IPS-20b (cell line): ENCODE results near the gene PALLD.

Experiments used
- H3K27ac ChIP-seq: one replicate; pipeline ENCODE4 v1.5.1; 2013; ENCODE audit warnings: low read length
- H3K27me3 ChIP-seq: 2 replicates; pipeline ENCODE4 v1.6.1; 2013; ENCODE audit warnings: mild to moderate bottlenecking, low read length, inconsistent platforms; ENCODE audit not compliant: insufficient read depth
- H3K36me3 ChIP-seq: 2 replicates; pipeline ENCODE4 v1.6.1; 2013; ENCODE audit warnings: low read depth, mild to moderate bottlenecking, inconsistent platforms, low read length, moderate library complexity; ENCODE audit not compliant: insufficient read depth
- H3K4me1 ChIP-seq: 2 replicates; pipeline ENCODE4 v1.6.1; 2013; ENCODE audit warnings: mild to moderate bottlenecking, control low read depth, inconsistent platforms, low read length, moderate library complexity; ENCODE audit not compliant: insufficient read depth
- H3K4me3 ChIP-seq: 2 replicates; pipeline ENCODE4 v1.5.1; 2013; ENCODE audit warnings: mild to moderate bottlenecking, low read length, inconsistent platforms
- H3K9ac ChIP-seq: 2 replicates; pipeline ENCODE4 v1.6.1; 2013; ENCODE audit warnings: low read depth, mild to moderate bottlenecking, inconsistent platforms, low read length, moderate library complexity
- H3K9me3 ChIP-seq: 2 replicates; pipeline ENCODE4 v1.6.1; 2013; ENCODE audit warnings: mild to moderate bottlenecking, low read depth, low read length, inconsistent platforms; ENCODE audit not compliant: insufficient read depth

The PALLD gene

DNA sequence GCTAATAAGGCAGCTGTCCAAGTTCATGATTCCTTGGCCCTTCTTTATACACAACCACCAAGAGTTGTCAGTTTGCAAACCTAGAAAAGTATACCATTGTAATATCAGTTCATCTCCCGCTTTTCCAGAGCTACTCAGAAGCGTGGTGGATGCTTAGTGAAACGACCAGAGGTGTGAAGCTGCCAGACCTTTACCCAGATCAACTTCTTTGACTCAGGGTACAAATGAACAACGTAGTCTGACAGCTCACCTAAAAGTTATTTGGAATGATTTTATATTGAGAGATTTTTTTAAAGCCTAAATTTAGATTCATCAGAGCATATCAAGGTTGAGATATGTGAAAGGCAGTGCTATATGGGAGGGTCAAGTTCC is 343.5 kb downstream of the PALLD start:
- peak overlapping the region; percentile 13 for H3K27ac ChIP-seq

DNA sequence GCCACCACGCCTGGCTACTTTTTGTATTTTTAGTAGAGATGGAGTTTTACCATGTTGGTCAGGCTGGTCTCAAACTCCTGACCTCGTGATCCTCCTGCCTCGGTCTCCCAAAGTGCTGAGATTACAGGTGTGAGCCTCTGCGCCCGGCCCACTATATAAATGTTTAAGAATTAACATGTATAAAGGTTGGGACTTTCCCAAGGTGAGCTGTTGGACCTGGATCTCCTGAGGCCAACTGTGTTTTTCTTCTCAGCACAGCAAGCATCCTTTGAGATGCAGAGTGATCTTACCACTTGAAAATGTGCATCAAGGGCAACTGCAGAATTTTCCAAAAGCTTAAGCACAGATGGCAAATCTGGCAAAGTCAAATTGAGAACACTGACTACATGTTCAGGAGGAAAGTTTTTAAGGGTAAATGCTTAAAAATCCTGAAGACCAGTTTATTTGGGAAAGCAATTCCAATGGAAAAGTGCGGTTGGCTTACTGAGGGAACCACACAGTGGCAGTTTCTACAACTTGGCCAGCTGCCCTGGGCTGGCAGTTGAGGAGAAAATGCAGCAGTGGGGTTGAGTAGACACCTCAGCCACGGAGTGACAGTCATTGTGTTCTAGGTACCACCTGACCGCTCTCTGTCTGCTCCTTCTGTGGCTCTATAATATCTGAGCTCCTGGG is 344.3 kb downstream of the PALLD start:
- Histone ChIP-seq H3K27ac (peak overlapping the region; percentile 4), H3K9me3 (no peaks in the 10 kb centered on the region), H3K9ac (peak overlapping the region; percentile 36; the same call in 1 of the 2 replicates), H3K4me1 (peaks cover 54% of the 10 kb centered on the region), H3K36me3 (peaks cover 13% of the 10 kb centered on the region; the same call in 1 of the 2 replicates), H3K4me3 (peak overlapping the region; percentile 43; the same call in 1 of the 2 replicates), H3K27me3 (no peaks in the 10 kb centered on the region)

More for the DNA sequence above, 343.5 kb downstream of the PALLD start:
- H3K27me3 ChIP-seq, result no peaks in the 10 kb centered on the region
- H3K36me3 ChIP-seq, result peaks cover 13% of the 10 kb centered on the region; the same call in 1 of the 2 replicates
- H3K4me3 ChIP-seq, result no peak overlapping the region
- H3K4me1 ChIP-seq, result peaks cover 46% of the 10 kb centered on the region
- no peaks in the 10 kb centered on the region for H3K9me3 ChIP-seq
- no peak overlapping the region; the same call in 1 of the 2 replicates for H3K9ac ChIP-seq

DNA sequence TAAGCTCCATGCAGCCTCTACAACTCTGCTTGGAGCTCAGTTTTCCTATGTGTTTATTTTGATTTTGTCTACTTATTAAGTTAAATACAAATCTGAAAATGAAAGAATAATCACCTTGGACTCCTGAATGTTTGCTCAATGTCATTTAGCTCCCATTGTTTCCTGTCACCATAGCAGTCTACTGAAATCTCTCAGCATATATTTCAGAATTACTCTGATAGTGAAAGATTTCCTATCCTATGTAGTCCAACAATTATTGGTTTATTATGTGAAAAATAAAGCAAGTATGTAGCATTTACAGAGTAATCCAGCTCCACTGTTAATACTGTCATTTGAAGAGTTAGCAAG is 344.8 kb downstream of the PALLD start:
- Histone ChIP-seq H3K4me1 (peaks cover 59% of the 10 kb centered on the region), H3K9me3 (no peaks in the 10 kb centered on the region), H3K9ac (peak overlapping the region; percentile 36; the same call in 1 of the 2 replicates), H3K36me3 (peaks cover 13% of the 10 kb centered on the region; the same call in 1 of the 2 replicates), H3K27me3 (no peaks in the 10 kb centered on the region), H3K27ac (peak overlapping the region; percentile 4), H3K4me3 (peak overlapping the region; percentile 43; the same call in 1 of the 2 replicates)

DNA sequence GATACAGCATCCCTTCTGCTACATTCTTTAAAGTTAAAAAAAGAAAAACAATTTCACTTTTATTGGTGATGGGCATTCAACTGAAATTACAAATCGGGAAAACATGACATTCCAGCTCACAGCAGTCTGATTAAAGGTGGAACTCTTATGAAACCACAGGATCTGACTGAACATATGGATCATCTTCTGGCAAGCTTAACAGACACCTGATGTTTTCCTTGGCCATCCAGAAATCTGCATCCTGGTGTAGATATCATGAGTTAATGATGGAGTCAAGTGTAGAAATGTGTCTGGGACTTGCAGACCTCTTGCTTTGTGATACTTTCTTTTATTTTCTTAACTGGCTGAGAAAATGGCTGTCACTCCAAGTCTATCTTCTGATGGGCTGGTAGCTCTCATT is 345.3 kb downstream of the PALLD start:
- H3K9ac ChIP-seq, result no peak overlapping the region; the same call in 1 of the 2 replicates
- no peak overlapping the region for H3K4me3 ChIP-seq
- peaks cover 64% of the 10 kb centered on the region for H3K4me1 ChIP-seq
- peak overlapping the region; percentile 4 for H3K27ac ChIP-seq
- H3K9me3 ChIP-seq, result no peaks in the 10 kb centered on the region
- peaks cover 13% of the 10 kb centered on the region; the same call in 1 of the 2 replicates for H3K36me3 ChIP-seq
- no peaks in the 10 kb centered on the region for H3K27me3 ChIP-seq

DNA sequence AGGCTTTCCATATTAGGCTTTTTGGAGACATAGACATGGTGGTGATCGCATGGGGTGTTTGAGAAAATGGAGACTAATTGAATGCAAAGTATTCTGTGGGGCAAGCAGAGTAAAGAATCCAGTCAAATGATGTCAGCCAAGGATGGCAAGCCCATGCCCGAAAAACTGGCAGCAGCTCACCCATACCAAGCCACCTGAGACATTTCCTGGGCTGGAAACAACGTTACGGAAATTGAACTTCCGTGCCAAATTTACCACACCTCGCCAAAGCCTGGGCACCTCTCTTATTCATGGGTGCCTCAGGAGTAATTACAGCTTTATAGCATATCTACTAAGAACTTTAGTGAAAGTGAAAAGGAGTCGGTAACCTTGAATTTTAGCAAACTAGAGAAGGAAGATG is 346.8 kb downstream of the PALLD start:
- Histone ChIP-seq H3K27ac (no peak overlapping the region), H3K36me3 (peaks cover 8% of the 10 kb centered on the region; the same call in 1 of the 2 replicates), H3K4me1 (peaks cover 76% of the 10 kb centered on the region), H3K9me3 (no peaks in the 10 kb centered on the region), H3K9ac (no peak overlapping the region), H3K4me3 (no peak overlapping the region), H3K27me3 (no peaks in the 10 kb centered on the region)

DNA sequence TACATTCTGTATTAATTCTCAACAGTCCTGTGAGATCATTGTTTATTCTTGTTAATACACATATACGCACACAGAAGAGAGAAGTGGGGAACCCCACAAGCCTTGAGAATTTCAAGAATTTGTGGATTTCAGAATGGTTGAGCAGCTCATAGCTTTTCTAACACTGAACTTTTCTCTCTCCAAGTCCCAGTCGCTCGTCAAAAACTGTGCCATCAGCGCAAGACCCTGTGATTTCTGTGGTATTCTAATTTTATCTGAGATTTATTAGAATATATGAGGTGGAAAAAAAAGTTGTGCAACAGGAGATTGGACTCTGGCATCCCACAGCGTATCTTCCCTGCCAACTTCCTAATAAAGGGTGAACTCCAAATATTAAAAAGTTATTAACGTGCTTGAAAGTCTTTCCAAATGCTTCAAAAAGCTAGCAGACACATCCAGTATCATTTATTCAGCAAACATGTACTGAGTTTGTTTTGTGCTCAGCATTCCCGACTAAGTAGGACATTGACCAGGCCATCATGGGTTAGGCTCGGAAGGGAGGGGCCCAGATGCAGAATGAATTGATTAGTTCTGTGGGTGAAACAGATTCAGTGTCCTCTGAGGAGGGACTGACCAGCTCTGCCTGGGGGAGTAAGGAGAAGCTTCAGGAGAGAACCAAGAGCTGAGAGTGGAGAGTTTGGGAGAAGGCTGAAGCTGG is 347.6 kb downstream of the PALLD start:
- no peaks in the 10 kb centered on the region for H3K9me3 ChIP-seq
- peaks cover 84% of the 10 kb centered on the region for H3K4me1 ChIP-seq
- H3K27ac ChIP-seq, result no peak overlapping the region
- no peaks in the 10 kb centered on the region for H3K27me3 ChIP-seq
- no peak overlapping the region for H3K4me3 ChIP-seq
- H3K9ac ChIP-seq, result no peak overlapping the region
- peaks cover 8% of the 10 kb centered on the region; the same call in 1 of the 2 replicates for H3K36me3 ChIP-seq

DNA sequence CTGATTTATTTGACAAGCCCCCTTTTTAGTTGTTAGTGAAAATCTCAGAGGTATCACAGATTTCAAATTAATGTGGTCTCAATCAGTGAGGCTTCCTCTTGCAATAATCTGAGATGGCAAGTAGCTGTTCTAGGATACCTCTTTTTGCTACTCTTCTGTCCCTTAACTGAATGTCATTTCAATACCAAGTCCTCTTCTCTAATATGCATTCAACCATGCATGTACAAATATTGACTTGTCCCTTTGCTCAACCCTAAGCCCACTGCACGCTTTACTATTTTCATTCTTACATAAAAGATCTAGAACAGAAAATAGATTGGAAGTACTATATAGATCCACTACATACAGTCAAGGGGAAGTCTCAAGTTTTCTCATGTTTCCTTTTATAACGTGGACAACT is 349.0 kb downstream of the PALLD start:
- H3K4me1 ChIP-seq, result peaks cover 82% of the 10 kb centered on the region

DNA sequence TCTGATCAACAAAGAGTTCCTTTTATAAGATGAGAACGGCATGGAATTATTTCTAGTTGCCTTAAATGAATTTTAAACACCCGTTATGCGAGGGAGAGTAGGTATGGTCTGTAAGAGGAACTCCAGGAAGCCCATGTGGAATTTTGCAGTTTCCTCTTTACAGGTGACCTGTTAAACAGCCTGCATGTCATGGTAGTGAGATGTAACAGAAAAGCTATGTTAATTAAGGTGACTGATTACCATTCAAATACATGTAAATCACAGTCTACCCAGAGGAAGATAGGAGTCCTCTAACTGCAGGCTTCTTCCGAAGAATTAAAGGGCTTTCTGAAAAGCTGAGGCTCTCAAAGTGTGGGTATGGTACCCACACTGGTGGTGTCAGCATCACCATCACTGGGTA is 349.6 kb downstream of the PALLD start:
- H3K9ac ChIP-seq, result no peak overlapping the region
- peak overlapping the region; percentile 10; the same call in 1 of the 2 replicates for H3K4me3 ChIP-seq
- no peaks in the 10 kb centered on the region for H3K9me3 ChIP-seq
- H3K4me1 ChIP-seq, result peaks cover 80% of the 10 kb centered on the region
- H3K36me3 ChIP-seq, result peaks cover 8% of the 10 kb centered on the region; the same call in 1 of the 2 replicates
- no peaks in the 10 kb centered on the region for H3K27me3 ChIP-seq
- H3K27ac ChIP-seq, result no peak overlapping the region

More for the DNA sequence above, 349.0 kb downstream of the PALLD start:
- H3K36me3 ChIP-seq, result peaks cover 8% of the 10 kb centered on the region; the same call in 1 of the 2 replicates
- H3K9me3 ChIP-seq, result no peaks in the 10 kb centered on the region
- H3K27ac ChIP-seq, result no peak overlapping the region
- H3K9ac ChIP-seq, result no peak overlapping the region
- H3K27me3 ChIP-seq, result no peaks in the 10 kb centered on the region
- peak overlapping the region; percentile 10; the same call in 1 of the 2 replicates for H3K4me3 ChIP-seq

DNA sequence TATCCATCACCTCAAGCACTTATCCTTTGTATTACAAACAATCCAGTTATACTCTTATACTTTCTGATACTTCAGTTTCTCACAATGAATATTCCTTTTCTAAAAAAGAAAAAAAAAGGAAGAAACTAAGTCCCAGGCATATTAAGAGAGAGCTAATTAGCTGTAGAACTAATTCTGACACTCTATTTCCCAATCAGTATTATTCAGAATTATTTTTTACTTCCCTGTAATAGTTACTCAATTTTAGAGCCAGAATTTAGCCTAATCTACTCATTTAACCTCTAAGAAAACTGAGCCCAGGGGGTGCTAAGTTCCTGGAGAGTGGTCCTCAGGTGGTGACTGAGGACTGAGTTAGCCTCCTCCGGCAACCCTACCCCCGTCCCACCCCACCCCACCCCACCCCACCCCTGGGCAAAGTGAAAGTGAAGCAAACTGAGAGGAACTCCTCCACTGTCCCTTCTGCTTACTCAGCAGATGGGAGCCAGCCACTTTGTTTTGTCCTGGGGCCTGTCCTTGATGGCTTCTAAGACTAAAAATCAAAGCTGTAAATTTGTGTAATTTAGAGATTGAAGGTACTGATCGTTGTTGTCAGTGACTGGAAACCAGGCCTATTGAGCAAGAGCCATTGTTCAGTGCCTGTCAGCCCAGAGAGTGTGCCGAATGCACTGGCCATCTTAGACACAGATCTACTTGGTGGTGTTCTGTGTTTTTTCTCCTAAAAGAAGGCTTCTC is 351.1 kb downstream of the PALLD start:
- no peak overlapping the region for H3K9ac ChIP-seq
- H3K4me3 ChIP-seq, result no peak overlapping the region
- H3K36me3 ChIP-seq, result no peaks in the 10 kb centered on the region
- H3K27ac ChIP-seq, result no peak overlapping the region
- H3K4me1 ChIP-seq, result peaks cover 66% of the 10 kb centered on the region
- no peaks in the 10 kb centered on the region for H3K9me3 ChIP-seq
- no peaks in the 10 kb centered on the region for H3K27me3 ChIP-seq

DNA sequence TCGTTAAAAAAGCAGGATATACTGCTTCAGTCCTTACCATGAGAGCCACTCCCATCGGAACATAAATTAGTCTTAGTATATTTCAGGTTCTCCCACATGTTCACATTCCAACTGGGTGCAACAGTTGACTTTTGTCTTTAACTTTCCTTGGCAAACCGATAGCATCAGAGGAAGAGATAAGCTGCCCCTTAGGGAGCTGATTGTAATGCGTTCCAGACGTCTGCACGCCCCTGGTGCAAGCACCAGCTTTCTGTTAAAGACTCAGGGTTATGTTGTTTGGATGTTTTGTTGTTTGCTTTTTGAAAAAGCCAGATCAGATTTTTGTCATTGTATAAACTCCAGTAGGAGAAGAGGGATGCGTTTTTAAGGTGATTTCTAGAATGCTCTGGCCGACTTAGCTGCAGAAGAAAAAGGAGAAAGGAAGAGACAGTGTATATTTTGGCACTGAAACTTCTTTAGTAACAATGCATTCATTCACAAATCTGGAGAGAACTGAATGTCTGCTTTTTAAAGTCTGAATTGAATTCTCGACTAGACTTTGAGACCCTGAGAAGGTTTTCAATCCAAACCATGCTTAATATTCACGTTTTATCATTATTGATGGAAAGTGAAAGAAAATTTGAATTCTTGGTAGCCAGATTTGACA is 352.3 kb downstream of the PALLD start:
- no peak overlapping the region for H3K27ac ChIP-seq
- peaks cover 55% of the 10 kb centered on the region for H3K4me1 ChIP-seq
- H3K27me3 ChIP-seq, result no peaks in the 10 kb centered on the region
- peak overlapping the region; percentile 45; the same call in 1 of the 2 replicates for H3K9ac ChIP-seq
- no peaks in the 10 kb centered on the region for H3K9me3 ChIP-seq
- peak overlapping the region; percentile 30; the same call in 1 of the 2 replicates for H3K4me3 ChIP-seq
- peaks cover 6% of the 10 kb centered on the region; the same call in 1 of the 2 replicates for H3K36me3 ChIP-seq

DNA sequence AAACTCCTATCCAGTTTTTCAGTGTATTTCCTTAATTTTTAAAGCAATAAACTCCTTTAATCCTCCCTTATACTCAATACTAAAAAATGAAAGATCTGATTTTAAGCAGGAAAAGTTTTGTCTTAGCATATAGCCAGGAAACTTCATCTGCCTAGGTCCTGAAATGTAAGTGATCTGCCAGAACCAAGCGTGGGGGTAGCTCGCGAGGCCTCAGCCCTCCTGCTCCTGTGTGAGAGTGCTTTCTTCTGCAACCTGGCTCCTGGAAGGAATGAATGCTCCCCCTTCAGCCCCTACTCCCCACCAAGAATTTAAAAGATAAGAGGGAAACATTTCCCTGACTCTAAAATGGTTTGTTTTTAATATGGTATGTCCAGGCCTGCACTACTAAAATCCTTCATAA is 353.1 kb downstream of the PALLD start:
- Histone ChIP-seq H3K27me3 (no peaks in the 10 kb centered on the region), H3K4me1 (peaks cover 46% of the 10 kb centered on the region), H3K27ac (no peak overlapping the region), H3K9me3 (no peaks in the 10 kb centered on the region), H3K4me3 (no peak overlapping the region), H3K9ac (no peak overlapping the region; the same call in 1 of the 2 replicates), H3K36me3 (peaks cover 6% of the 10 kb centered on the region; the same call in 1 of the 2 replicates)
